SH-SY5Y (cell line): ENCODE data around the gene TXLNA.

ENCODE experiments used
- GATA2 ChIP-seq: IDR thresholded peaks from 2 replicates; pipeline ENCODE4 v1.6.1; 2011; ENCODE audit warnings: mild to moderate bottlenecking, low read depth, low read length
- GATA3 ChIP-seq: IDR thresholded peaks from 2 replicates; pipeline ENCODE4 v1.6.1; 2011; ENCODE audit warnings: low read depth, mild to moderate bottlenecking, low read length, moderate library complexity

Gene TXLNA

DNA sequence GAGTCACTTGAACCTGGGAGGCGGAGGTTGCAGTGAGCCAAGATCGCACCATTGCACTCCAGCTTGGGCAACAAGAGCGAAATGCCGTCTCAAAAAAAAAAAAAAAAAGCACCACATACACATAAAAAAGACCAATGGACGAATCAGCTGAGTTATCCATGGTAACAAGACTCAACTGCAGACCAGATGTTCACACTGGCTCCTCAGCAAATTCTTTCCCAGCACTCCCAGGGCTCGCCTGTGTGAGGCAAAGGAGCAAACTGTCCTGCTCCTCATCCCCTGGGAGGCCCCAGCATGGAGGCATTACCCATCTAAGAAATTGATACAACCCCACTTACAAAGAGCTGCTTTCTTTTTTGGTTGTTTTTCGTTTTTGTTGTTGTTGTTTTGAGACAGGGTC is 39.5 kb downstream of the TXLNA start:
- TF ChIP-seq GATA3 (no peak), GATA2 (no peak)

- TF ChIP-seq GATA3 (no peak), GATA2 (no peak)
These were observed 41.5 kb downstream of the TXLNA start for GRCh38 chr1:32220746-32221580.

- no peak for TF ChIP-seq GATA3
- no peak for TF ChIP-seq GATA2
These were observed 42.1 kb downstream of the TXLNA start for GRCh38 chr1:32221581-32221979.

- no peak for TF ChIP-seq GATA2
- TF ChIP-seq GATA3 = no peak
These were observed 42.7 kb downstream of the TXLNA start, which contains the start of the genes EIF3I and TMEM234 for GRCh38 chr1:32221980-32222755. EIF3I (plus strand) TSS chr1:32222407; CDS start chr1:32222442, 35 bp downstream. TMEM234 (minus strand) TSS chr1:32222353; CDS start chr1:32222322, 31 bp downstream.

DNA sequence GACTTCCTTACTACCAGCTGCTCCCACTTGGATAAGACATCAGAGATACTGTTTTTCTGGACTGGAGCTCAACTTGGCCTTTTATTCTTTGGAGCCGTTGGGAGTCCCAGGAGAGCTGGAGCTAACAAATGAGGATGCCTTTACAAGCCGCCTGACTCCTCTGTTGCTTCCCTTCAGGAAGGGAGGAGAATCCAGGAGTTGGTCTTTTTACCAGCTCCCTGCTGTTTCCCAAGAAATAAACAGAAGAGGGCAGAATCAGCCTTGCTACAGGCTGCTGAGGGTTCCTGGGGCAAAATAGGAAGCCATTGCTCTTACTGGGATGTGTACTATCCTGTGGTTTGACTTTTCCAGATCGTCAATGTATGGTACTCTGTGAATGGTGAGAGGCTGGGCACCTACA is 44.2 kb downstream of the TXLNA start:
- no peak for TF ChIP-seq GATA2
- TF ChIP-seq GATA3 = no peak

DNA sequence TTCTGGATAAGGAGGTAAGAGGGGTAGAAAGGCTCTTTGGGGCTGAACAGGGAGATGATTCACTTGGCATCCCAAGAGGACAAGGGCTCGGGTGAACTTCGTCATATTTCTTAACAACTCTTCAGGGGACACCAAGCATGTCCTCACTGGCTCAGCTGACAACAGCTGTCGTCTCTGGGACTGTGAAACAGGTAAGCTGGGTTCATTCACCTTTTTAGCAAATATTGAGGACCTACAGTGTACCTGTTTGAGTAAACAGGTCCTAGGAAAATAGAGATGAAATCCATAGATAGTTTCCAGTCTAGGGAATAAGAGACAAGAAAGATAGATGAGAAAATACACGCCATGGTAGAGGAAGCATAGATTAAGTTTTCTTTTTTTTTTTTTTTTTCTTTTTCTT is 44.8 kb downstream of the TXLNA start:
- no peak for TF ChIP-seq GATA3
- no peak for TF ChIP-seq GATA2

- no peak for TF ChIP-seq GATA2
- TF ChIP-seq GATA3 = no peak
These were observed 49.3 kb downstream of the TXLNA start for GRCh38 chr1:32228771-32229170.

GRCh38 chr1:32231843-32232432 is 52.5 kb downstream of the TXLNA start:
- TF ChIP-seq GATA2 = no peak
- TF ChIP-seq GATA3 = no peak

- TF ChIP-seq GATA2 = no peak
- TF ChIP-seq GATA3 = no peak
These were observed 53.3 kb downstream of the TXLNA start for GRCh38 chr1:32232558-32233304.

GRCh38 chr1:32234792-32235191 is 55.3 kb downstream of the TXLNA start:
- TF ChIP-seq GATA3 (no peak), GATA2 (no peak)

- TF ChIP-seq GATA3 (no peak), GATA2 (no peak)
These were observed 59.9 kb downstream of the TXLNA start for GRCh38 chr1:32239337-32239736.

DNA sequence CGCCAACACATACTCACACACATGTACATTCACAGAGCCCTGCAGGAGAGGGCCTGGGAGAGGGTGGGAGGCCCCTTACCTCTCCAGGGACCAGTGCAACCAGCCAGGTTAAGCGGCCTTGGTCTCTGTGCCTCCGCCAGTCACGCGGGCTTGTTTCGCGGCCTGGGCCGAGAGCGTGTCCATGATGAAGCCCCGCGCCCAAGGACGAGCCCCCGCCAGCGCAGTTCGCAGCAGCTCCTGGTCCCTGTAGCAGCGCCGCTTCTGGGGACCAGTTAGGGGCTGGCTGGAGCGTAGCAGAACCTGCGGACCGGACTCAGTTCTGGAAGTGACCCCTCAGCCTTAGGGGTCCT is 60.3 kb downstream of the TXLNA start:
- TF ChIP-seq GATA3 (no peak), GATA2 (no peak)

GRCh38 chr1:32240140-32240951 is 60.9 kb downstream of the TXLNA start:
- TF ChIP-seq GATA2 (no peak), GATA3 (no peak)
